GM12878 (cell line): ENCODE measurements around the gene CILP2. TPM values are rescaled to one million over a fixed set of nuclear protein-coding genes. Genes with fewer than 3 reads are reported as not detected.

ENCODE experiments used
- ATAC-seq: fragments of 200-7000 bp; cut with Tn5 transposase; 3 replicates; pipeline ENCODE4 v1.9.1; 2020; ENCODE audit warnings: mild to moderate bottlenecking, moderate library complexity
- BruUV-seq: library from RNA; stranded (reverse); fragments of 400-500 nt; replicated peaks from 2 replicates; lab custom pipeline; 2021; lab: Mats Ljungman, UMichigan
- CTCF ChIA-PET: fragments of 300-600 bp; sonication (Branson Sonifier 250); formaldehyde crosslinking; extraction: SDS; loops from one replicate; lab custom pipeline; 2021; ENCODE audit warnings: inconsistent platforms; lab: Yijun Ruan, JAX
- POLR2A ChIA-PET: fragments of 350-600 bp; formaldehyde crosslinking; extraction: SDS; loops from one replicate; lab custom pipeline; 2021; ENCODE audit warnings: inconsistent platforms; lab: Charles Lee
- RAD21 ChIA-PET: fragments of 300-600 bp; sonication (Branson Sonifier 250); formaldehyde crosslinking; loops from one replicate; lab custom pipeline; 2023; ENCODE audit warnings: antibody characterized with exemption; ENCODE audit not compliant: unreplicated experiment; lab: Charles Lee
- SMC1A ChIA-PET: fragments of 300-600 bp; sonication (Branson Sonifier 250); formaldehyde crosslinking; loops from one replicate; lab custom pipeline; 2023; ENCODE audit not compliant: unreplicated experiment, uncharacterized antibody; lab: Charles Lee
- DNase-seq: peaks from one replicate; pipeline ENCODE4 v3.0.0-alpha.2; 2011; ENCODE audit warnings: low read depth, low spot score
- FAIRE-seq: peaks from 3 replicates; lab custom pipeline; 2011; peaks lifted over from hg19 to GRCh38; lab: Jason Lieb, UNC
- H2AFZ ChIP-seq: 2 replicates; pipeline ENCODE4 v1.6.0; 2011; ENCODE audit warnings: low read depth, low read length, control low read depth; ENCODE audit not compliant: control insufficient read depth
- H3K27ac ChIP-seq: 2 replicates; pipeline ENCODE4 v1.5.1; 2011; ENCODE audit warnings: control low read depth; ENCODE audit not compliant: control insufficient read depth, insufficient read depth
- H3K27me3 ChIP-seq, 2 experiments: replicated peaks in 1 of 2; 2 replicates each; pipeline versions ENCODE4 v1.6.0 to v1.6.1; 2011; ENCODE audit warnings: low read length in 1 of 2; ENCODE audit not compliant: control insufficient read depth in 2 of 2, insufficient read depth in 2 of 2
- H3K36me3 ChIP-seq, 2 experiments: 2 replicates each; pipeline ENCODE4 v1.5.1; 2011; ENCODE audit warnings: low read length in 1 of 2; ENCODE audit not compliant: control insufficient read depth in 2 of 2, insufficient read depth in 2 of 2
- H3K4me1 ChIP-seq: 2 replicates; pipeline ENCODE4 v1.6.1; 2011; ENCODE audit warnings: mild to moderate bottlenecking, low read length, moderate library complexity, mixed read lengths; ENCODE audit not compliant: control insufficient read depth, insufficient read depth
- H3K4me2 ChIP-seq: 2 replicates; pipeline ENCODE4 v1.6.0; 2011; ENCODE audit warnings: control low read depth; ENCODE audit not compliant: control insufficient read depth, insufficient read depth
- H3K4me3 ChIP-seq: fragments of 200-600 bp; sonication (generic); 2 replicates; pipeline ENCODE4 v1.5.1; 2016
- H3K79me2 ChIP-seq: 2 replicates; pipeline ENCODE4 v1.6.0; 2011; ENCODE audit warnings: low read length; ENCODE audit not compliant: control insufficient read depth, insufficient read depth
- H3K9ac ChIP-seq: 2 replicates; pipeline ENCODE4 v1.8.0; 2011; ENCODE audit warnings: low read length, control low read depth, mixed read lengths; ENCODE audit not compliant: control insufficient read depth, insufficient read depth
- H3K9me3 ChIP-seq: replicated peaks from 3 replicates; pipeline ENCODE4 v1.5.1; 2011; ENCODE audit warnings: mild to moderate bottlenecking, low read length; ENCODE audit not compliant: control insufficient read depth, insufficient read depth
- H4K20me1 ChIP-seq: 2 replicates; pipeline ENCODE4 v1.6.0; 2011; ENCODE audit not compliant: control insufficient read depth, insufficient read depth
- ATF7 ChIP-seq: fragments of 450-650 bp; IDR thresholded peaks from 2 replicates; pipeline ENCODE4 v1.6.1; 2016; ENCODE audit warnings: low read depth, mild to moderate bottlenecking
- BACH1 ChIP-seq: fragments of 450-650 bp; IDR thresholded peaks from 2 replicates; pipeline ENCODE4 v1.6.1; 2017; ENCODE audit warnings: mild to moderate bottlenecking, borderline replicate concordance
- CBX5 ChIP-seq: sonication (generic); IDR thresholded peaks from 2 replicates; pipeline ENCODE4 v1.6.1; 2016; ENCODE audit warnings: low read depth, moderate library complexity, mild to moderate bottlenecking, inconsistent platforms
- RBBP5 ChIP-seq: fragments of 200-600 bp; sonication (generic); conservative IDR thresholded peaks from 2 replicates; pipeline ENCODE4 v1.6.1; 2016
- WGBS: methylation state at CpG from one replicate; pipeline ENCODE4 v1.1.6; 2016; ENCODE audit warnings: low lambda C conversion rate; ENCODE audit not compliant: insufficient replicate concordance, insufficient coverage; ENCODE audit errors: missing lambda C conversion rate; 5-methylcytosine and 5-hydroxymethylcytosine counted together
- in situ Hi-C: fragments of 300-500 bp; cut with MboI; formaldehyde crosslinking; loops from 9 replicates; pipeline ENCODE4 v1.14.3; 2018; ENCODE audit warnings: mixed read lengths
- intact Hi-C: fragments of 100-400 bp; cut with micrococcal nuclease; formaldehyde crosslinking; loops from one replicate; pipeline ENCODE4 v1.14.2; 2022; ENCODE audit not compliant: unreplicated experiment
- polyA plus RNA-seq, 11 experiments: library from polyadenylated mRNA; depleted of rRNA in 4 of 11; unstranded in 6 of 11; stranded (reverse) in 5 of 11; fragments of >200 nt; fragmentation: Nextera tagmentation in 4 of 11; fragmentation: Illumina TruSeq in 1 of 11; extraction: Ambion mirVana in 4 of 11; extraction: Trizol in 1 of 11; gene quantifications; 1 replicate in 1 of 11; 2 replicates in 10 of 11; pipeline versions ENCODE4 v1.2.1 to v1.2.3, GENCODE V29; 2011 to 2016; ENCODE audit warnings: inconsistent platforms in 2 of 11, missing spikeins in 2 of 11, low read depth in 1 of 11
- total RNA-seq, 4 experiments: library from RNA; depleted of rRNA in 3 of 4; stranded (reverse); fragments of >200 nt in 3 of 4; fragmentation: Illumina TruSeq in 1 of 4; extraction: Trizol in 1 of 4; gene quantifications; 2 replicates each; pipeline versions ENCODE4 v1.2.1 to v1.2.3, GENCODE V29; 2013 to 2021
- TF ChIP-seq, protein P1 (sequence below): fragments of 450-650 bp; IDR thresholded peaks from 2 replicates; pipeline ENCODE4 v1.6.1; 2016; ENCODE audit warnings: mild to moderate bottlenecking

Gene CILP2
- total and polyA plus RNA-seq, 10 of the 15 experiments (the other 5 are each of a cell fraction or from before 2014, with no cell fraction given) = 0.05 to 0.08 (median 0.06) TPM; not detected in 6

DNA sequence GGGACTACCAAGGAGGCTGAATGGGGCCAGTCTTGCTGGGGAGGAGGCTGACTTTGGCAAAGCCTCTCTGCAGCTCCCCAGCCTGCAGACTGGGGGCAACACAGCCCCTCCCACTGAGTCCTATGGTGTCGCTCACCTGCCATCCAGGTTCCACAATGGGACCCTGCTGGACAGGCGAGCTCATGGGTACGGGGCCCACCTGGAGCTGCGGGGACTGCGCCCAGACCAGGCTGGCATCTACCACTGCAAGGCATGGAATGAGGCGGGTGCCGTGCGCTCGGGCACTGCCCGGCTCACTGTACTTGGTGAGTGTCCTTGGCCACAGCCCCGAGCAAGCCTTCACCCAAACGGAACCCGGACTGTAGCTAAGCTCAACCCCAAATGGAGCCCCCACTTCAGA is 5.0 kb downstream of the CILP2 start:
- Histone ChIP-seq H3K27me3 (peaks cover 0 to 3% of the 10 kb centered on the region in 2 experiments; a peak in 1 of 4 replicates), H3K4me1 (peaks cover 3% of the 10 kb centered on the region), H3K27ac (no peak overlapping the region), H3K36me3 (no peaks in the 10 kb centered on the region), H2AFZ (no peak overlapping the region), H3K9ac (no peak overlapping the region), H3K9me3 (no peaks in the 10 kb centered on the region; the same call in 2 of the 3 replicates), H3K79me2 (no peaks in the 10 kb centered on the region), H4K20me1 (no peaks in the 10 kb centered on the region), H3K4me3 (no peak overlapping the region), H3K4me2 (no peak overlapping the region)
- ChIA-PET POLR2A (no interaction called here), CTCF (interaction anchor here (0.9 to 1.0 kb wide), 3 partner anchors 8 to 101 kb away, joined by 3 to 6 read pairs (median 3); partner anchors contain the start of gene GMIP), SMC1A (no interaction called here), RAD21 (no interaction called here)
- in situ Hi-C loops (loop anchor here (25.0 kb wide), 4 partner anchors 869 to 1494 kb away; partner anchors contain the start of genes ZNF66 and ZNF737), intact Hi-C loops (no loop called here)
- TF ChIP-seq CBX5 = no peak
- TF ChIP-seq, protein P1, sequence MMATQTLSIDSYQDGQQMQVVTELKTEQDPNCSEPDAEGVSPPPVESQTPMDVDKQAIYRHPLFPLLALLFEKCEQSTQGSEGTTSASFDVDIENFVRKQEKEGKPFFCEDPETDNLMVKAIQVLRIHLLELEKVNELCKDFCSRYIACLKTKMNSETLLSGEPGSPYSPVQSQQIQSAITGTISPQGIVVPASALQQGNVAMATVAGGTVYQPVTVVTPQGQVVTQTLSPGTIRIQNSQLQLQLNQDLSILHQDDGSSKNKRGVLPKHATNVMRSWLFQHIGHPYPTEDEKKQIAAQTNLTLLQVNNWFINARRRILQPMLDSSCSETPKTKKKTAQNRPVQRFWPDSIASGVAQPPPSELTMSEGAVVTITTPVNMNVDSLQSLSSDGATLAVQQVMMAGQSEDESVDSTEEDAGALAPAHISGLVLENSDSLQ = no peak
- no peak for ATAC-seq
- 85% methylated on average over 13 of the region's 13 CpGs for WGBS
- no peak for DNase-seq
- no peak for FAIRE-seq
- no TSS peak for BruUV-seq

DNA sequence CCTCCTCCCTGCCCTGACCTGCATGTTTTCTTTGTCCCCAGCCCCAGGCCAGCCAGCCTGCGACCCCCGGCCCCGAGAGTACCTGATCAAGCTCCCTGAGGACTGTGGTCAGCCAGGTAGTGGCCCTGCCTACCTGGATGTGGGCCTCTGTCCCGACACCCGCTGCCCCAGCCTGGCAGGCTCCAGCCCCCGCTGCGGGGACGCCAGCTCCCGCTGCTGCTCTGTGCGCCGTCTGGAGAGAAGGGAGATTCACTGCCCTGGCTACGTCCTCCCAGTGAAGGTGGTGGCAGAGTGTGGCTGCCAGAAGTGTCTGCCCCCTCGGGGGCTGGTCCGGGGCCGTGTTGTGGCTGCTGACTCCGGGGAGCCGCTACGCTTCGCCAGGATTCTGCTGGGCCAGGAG is 5.6 kb downstream of the CILP2 start:
- no peak for DNase-seq
- Histone ChIP-seq H3K9ac (no peak overlapping the region), H3K36me3 (no peaks in the 10 kb centered on the region), H3K4me3 (no peak overlapping the region), H3K4me2 (no peak overlapping the region), H3K27me3 (peaks cover 0 to 1% of the 10 kb centered on the region in 2 experiments; a peak in 1 of 4 replicates), H4K20me1 (no peaks in the 10 kb centered on the region), H3K79me2 (no peaks in the 10 kb centered on the region), H2AFZ (no peak overlapping the region), H3K9me3 (no peaks in the 10 kb centered on the region; the same call in 2 of the 3 replicates), H3K27ac (no peak overlapping the region), H3K4me1 (peaks cover 3% of the 10 kb centered on the region)
- WGBS = 48% methylated on average over 12 of the region's 19 CpGs
- ChIA-PET CTCF (interaction anchor here (0.9 to 1.6 kb wide), 3 partner anchors 8 to 12 kb away, joined by 3 to 5 read pairs (median 3); no protein-coding TSS in a partner anchor), RAD21 (no interaction called here), POLR2A (interaction anchor here (1.0 kb wide), 1 partner anchor 9 kb away, joined by 3 read pairs; no protein-coding TSS in a partner anchor), SMC1A (no interaction called here)
- no peak for FAIRE-seq
- BruUV-seq = no TSS peak
- in situ Hi-C loops = loop anchor here (25.0 kb wide), 4 partner anchors 869 to 1494 kb away; partner anchors contain the start of genes ZNF66 and ZNF737
- no peak for ATAC-seq
- TF ChIP-seq ATF7 = no peak
- TF ChIP-seq RBBP5 = no peak
- no peak for TF ChIP-seq BACH1
- intact Hi-C loops = no loop called here
